ENCODE results near the gene EVC2. TPM values are rescaled to one million over a fixed set of nuclear protein-coding genes. Genes with fewer than 3 reads are reported as not detected.

EVC2 gene
- total and polyA plus RNA-seq, 2 of the 13 experiments (the other 11 are each of a cell fraction or from before 2014, with no cell fraction given): not detected

DNA sequence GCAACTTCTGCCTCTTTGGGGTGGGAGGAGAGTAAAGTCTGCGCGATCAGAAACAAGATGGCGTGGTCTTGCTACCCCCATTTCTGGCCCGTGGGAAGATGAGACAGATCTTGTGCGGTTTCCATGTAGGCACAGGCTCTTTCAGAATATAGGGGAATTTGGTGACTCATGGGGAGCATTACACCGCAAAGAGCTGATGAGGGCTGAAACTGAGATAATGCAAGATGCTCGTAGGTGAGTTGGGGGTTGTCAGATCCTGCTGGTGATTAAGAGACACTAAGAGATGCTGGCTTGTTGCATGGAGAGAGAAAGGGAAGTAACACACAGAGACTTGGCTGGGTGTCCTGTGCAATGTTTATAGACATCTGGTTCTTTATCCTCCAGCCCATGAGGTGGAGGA is 4.2 kb upstream of the EVC2 start (continued):
- TF ChIP-seq DPF2 (CRISPR knock-in tag; IDR thresholded peaks at IDR 0.05; ENCODE audit: borderline replicate concordance, low read depth): no peak
- TF ChIP-seq, protein P1, sequence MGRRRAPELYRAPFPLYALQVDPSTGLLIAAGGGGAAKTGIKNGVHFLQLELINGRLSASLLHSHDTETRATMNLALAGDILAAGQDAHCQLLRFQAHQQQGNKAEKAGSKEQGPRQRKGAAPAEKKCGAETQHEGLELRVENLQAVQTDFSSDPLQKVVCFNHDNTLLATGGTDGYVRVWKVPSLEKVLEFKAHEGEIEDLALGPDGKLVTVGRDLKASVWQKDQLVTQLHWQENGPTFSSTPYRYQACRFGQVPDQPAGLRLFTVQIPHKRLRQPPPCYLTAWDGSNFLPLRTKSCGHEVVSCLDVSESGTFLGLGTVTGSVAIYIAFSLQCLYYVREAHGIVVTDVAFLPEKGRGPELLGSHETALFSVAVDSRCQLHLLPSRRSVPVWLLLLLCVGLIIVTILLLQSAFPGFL (CRISPR knock-in tag; IDR thresholded peaks at IDR 0.05): no peak
- TF ChIP-seq ZNF235 (CRISPR knock-in tag; IDR thresholded peaks at IDR 0.05; ENCODE audit: borderline replicate concordance): no peak
- TF ChIP-seq IKZF1 (IDR thresholded peaks at IDR 0.05): no peak
- no peak for TF ChIP-seq RBM22 (optimal IDR thresholded peaks at IDR 0.05; ENCODE audit: low read length)
- TF ChIP-seq, protein P2, sequence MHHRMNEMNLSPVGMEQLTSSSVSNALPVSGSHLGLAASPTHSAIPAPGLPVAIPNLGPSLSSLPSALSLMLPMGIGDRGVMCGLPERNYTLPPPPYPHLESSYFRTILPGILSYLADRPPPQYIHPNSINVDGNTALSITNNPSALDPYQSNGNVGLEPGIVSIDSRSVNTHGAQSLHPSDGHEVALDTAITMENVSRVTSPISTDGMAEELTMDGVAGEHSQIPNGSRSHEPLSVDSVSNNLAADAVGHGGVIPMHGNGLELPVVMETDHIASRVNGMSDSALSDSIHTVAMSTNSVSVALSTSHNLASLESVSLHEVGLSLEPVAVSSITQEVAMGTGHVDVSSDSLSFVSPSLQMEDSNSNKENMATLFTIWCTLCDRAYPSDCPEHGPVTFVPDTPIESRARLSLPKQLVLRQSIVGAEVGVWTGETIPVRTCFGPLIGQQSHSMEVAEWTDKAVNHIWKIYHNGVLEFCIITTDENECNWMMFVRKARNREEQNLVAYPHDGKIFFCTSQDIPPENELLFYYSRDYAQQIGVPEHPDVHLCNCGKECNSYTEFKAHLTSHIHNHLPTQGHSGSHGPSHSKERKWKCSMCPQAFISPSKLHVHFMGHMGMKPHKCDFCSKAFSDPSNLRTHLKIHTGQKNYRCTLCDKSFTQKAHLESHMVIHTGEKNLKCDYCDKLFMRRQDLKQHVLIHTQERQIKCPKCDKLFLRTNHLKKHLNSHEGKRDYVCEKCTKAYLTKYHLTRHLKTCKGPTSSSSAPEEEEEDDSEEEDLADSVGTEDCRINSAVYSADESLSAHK (CRISPR knock-in tag; IDR thresholded peaks at IDR 0.05; ENCODE audit: borderline replicate concordance): no peak
- TF ChIP-seq, protein P3, sequence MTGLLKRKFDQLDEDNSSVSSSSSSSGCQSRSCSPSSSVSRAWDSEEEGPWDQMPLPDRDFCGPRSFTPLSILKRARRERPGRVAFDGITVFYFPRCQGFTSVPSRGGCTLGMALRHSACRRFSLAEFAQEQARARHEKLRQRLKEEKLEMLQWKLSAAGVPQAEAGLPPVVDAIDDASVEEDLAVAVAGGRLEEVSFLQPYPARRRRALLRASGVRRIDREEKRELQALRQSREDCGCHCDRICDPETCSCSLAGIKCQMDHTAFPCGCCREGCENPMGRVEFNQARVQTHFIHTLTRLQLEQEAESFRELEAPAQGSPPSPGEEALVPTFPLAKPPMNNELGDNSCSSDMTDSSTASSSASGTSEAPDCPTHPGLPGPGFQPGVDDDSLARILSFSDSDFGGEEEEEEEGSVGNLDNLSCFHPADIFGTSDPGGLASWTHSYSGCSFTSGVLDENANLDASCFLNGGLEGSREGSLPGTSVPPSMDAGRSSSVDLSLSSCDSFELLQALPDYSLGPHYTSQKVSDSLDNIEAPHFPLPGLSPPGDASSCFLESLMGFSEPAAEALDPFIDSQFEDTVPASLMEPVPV (CRISPR knock-in tag; IDR thresholded peaks at IDR 0.05): no peak
- TF ChIP-seq, protein P4, sequence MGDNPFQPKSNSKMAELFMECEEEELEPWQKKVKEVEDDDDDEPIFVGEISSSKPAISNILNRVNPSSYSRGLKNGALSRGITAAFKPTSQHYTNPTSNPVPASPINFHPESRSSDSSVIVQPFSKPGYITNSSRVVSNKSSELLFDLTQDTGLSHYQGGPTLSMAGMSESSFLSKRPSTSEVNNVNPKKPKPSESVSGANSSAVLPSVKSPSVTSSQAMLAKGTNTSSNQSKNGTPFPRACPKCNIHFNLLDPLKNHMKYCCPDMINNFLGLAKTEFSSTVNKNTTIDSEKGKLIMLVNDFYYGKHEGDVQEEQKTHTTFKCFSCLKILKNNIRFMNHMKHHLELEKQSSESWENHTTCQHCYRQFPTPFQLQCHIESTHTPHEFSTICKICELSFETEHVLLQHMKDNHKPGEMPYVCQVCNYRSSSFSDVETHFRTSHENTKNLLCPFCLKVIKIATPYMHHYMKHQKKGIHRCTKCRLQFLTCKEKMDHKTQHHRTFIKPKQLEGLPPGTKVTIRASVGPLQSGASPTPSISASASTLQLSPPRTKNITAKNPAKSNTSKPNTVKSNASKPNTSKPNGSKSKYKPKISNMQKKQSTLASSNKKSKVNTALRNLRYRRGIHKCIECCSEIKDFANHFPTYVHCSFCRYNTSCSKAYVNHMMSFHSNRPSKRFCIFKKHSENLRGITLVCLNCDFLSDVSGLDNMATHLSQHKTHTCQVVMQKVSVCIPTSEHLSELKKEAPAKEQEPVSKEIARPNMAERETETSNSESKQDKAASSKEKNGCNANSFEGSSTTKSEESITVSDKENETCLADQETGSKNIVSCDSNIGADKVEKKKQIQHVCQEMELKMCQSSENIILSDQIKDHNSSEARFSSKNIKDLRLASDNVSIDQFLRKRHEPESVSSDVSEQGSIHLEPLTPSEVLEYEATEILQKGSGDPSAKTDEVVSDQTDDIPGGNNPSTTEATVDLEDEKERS (CRISPR knock-in tag; IDR thresholded peaks at IDR 0.05): no peak
